Neural cell (in vitro differentiated cells): ENCODE results near the gene SLC4A4. TPM values are rescaled to one million over a fixed set of nuclear protein-coding genes. Genes with fewer than 3 reads are reported as not detected.

ENCODE experiments used
- H2AFZ ChIP-seq: fragments of 200-600, 300-800 bp; sonication (generic), shearing (Covaris generic); 2 replicates; pipeline ENCODE4 v1.6.0; 2014; ENCODE audit warnings: low read depth, mild to moderate bottlenecking, antibody characterized with exemption, low read length, moderate library complexity
- H3F3A ChIP-seq: fragments of 200-600 bp; shearing (Covaris generic); 2 replicates; pipeline ENCODE4 v1.6.1; 2016; ENCODE audit warnings: mild to moderate bottlenecking, moderate library complexity, mixed read lengths, antibody characterized with exemption, low read length; ENCODE audit not compliant: insufficient read depth, poor library complexity, severe bottlenecking
- H3K27ac ChIP-seq: fragments of 200-600, 300-800 bp; sonication (generic), shearing (Covaris generic); 2 replicates; pipeline ENCODE4 v1.5.1; 2014; ENCODE audit warnings: mild to moderate bottlenecking, low read length, moderate library complexity
- H3K27me3 ChIP-seq: fragments of 300-800, 200-600 bp; sonication (generic), shearing (Covaris generic); 2 replicates; pipeline ENCODE4 v1.6.0; 2014; ENCODE audit warnings: mild to moderate bottlenecking, low read depth, low read length, moderate library complexity; ENCODE audit not compliant: insufficient read depth
- H3K36me3 ChIP-seq: fragments of 300-800, 200-600 bp; sonication (generic), shearing (Covaris generic); 2 replicates; pipeline ENCODE4 v1.5.1; 2014; ENCODE audit warnings: mild to moderate bottlenecking, antibody characterized with exemption, low read length, moderate library complexity; ENCODE audit not compliant: insufficient read depth
- H3K4me2 ChIP-seq: fragments of 300-800, 200-600 bp; sonication (generic), shearing (Covaris generic); 2 replicates; pipeline ENCODE4 v1.6.0; 2014; ENCODE audit warnings: mild to moderate bottlenecking, low read length
- H3K4me3 ChIP-seq: fragments of 300-800, 200-600 bp; sonication (generic), shearing (Covaris generic); 2 replicates; pipeline ENCODE4 v1.5.1; 2014; ENCODE audit warnings: mild to moderate bottlenecking, low read length, moderate library complexity
- H3K79me2 ChIP-seq: fragments of 200-600 bp; shearing (Covaris generic); replicated peaks from 2 replicates; pipeline ENCODE4 v1.6.0; 2014; ENCODE audit warnings: mild to moderate bottlenecking, low read length, moderate library complexity; ENCODE audit not compliant: insufficient read depth
- H3K9ac ChIP-seq: fragments of 300-800, 200-600 bp; sonication (generic), shearing (Covaris generic); 2 replicates; pipeline ENCODE4 v1.6.1; 2016; ENCODE audit warnings: mild to moderate bottlenecking, low read length, mixed read lengths
- H3K9me2 ChIP-seq: fragments of 200-600 bp; shearing (Covaris generic); 2 replicates; pipeline ENCODE4 v1.6.1; 2016; ENCODE audit warnings: mild to moderate bottlenecking, low read length, mixed read lengths; ENCODE audit not compliant: insufficient read depth
- H3K9me3 ChIP-seq: fragments of 200-600, 300-800 bp; sonication (generic), shearing (Covaris generic); 2 replicates; pipeline ENCODE4 v1.6.1; 2016; ENCODE audit warnings: mild to moderate bottlenecking, mixed run types, low read length, moderate library complexity, mixed read lengths
- H4K20me1 ChIP-seq: fragments of 200-600 bp; shearing (Covaris generic); 2 replicates; pipeline ENCODE4 v1.6.1; 2016; ENCODE audit warnings: mild to moderate bottlenecking, mixed run types; ENCODE audit not compliant: insufficient read depth
- EP300 ChIP-seq: fragments of 450-650 bp; conservative IDR thresholded peaks from 2 replicates; pipeline ENCODE4 v1.6.1; 2014; ENCODE audit warnings: antibody characterized with exemption, mild to moderate bottlenecking, moderate library complexity; ENCODE audit not compliant: poor library complexity, severe bottlenecking
- EZH2 ChIP-seq: fragments of 200-600, 300-800 bp; shearing (Covaris generic), sonication (generic); IDR thresholded peaks from 2 replicates; pipeline ENCODE4 v1.6.1; 2014; ENCODE audit warnings: antibody characterized with exemption, low read length, borderline replicate concordance, mild to moderate bottlenecking; ENCODE audit not compliant: insufficient read depth, poor library complexity, severe bottlenecking
- MXI1 ChIP-seq: fragments of 450-650 bp; conservative IDR thresholded peaks from 2 replicates; pipeline ENCODE4 v1.6.1; 2014; ENCODE audit warnings: antibody characterized with exemption, mild to moderate bottlenecking; ENCODE audit not compliant: poor library complexity, severe bottlenecking
- POLR2AphosphoS5 ChIP-seq: IDR thresholded peaks from 2 replicates; pipeline ENCODE4 v1.6.1; 2012
- RAD21 ChIP-seq: fragments of 450-650 bp; conservative IDR thresholded peaks from 2 replicates; pipeline ENCODE4 v1.6.1; 2014; ENCODE audit warnings: antibody characterized with exemption, mild to moderate bottlenecking, moderate library complexity
- REST ChIP-seq: IDR thresholded peaks from 2 replicates; pipeline ENCODE4 v1.6.1; 2012; ENCODE audit warnings: borderline replicate concordance
- SMC3 ChIP-seq: fragments of 450-650 bp; conservative IDR thresholded peaks from 2 replicates; pipeline ENCODE4 v1.6.1; 2014; ENCODE audit warnings: antibody characterized with exemption, mild to moderate bottlenecking, moderate library complexity; ENCODE audit not compliant: poor library complexity
- TAF1 ChIP-seq: IDR thresholded peaks from 2 replicates; pipeline ENCODE4 v1.6.1; 2012; ENCODE audit warnings: low read depth
- polyA plus RNA-seq: library from polyadenylated mRNA; depleted of rRNA; stranded (reverse); fragments of >200 nt; gene quantifications from 2 replicates; pipeline ENCODE4 v1.2.3, GENCODE V29; 2014
- TF ChIP-seq, protein P1 (sequence below): fragments of 450-650 bp; IDR thresholded peaks from 2 replicates; pipeline ENCODE4 v1.5.1; 2014; ENCODE audit warnings: antibody characterized with exemption, mild to moderate bottlenecking, moderate library complexity; ENCODE audit not compliant: poor library complexity, severe bottlenecking

SLC4A4 gene
- polyA plus RNA-seq, 1 donor from 2014 or later, result 9.2 TPM

- no peak overlapping the region for H2AFZ ChIP-seq
- no peaks in the 10 kb centered on the region for H3K9me3 ChIP-seq
- H3K4me2 ChIP-seq, result no peak overlapping the region
- no peak overlapping the region for H3K4me3 ChIP-seq
- H3K9me2 ChIP-seq, result no peaks in the 10 kb centered on the region
- H3K36me3 ChIP-seq, result no peaks in the 10 kb centered on the region
- no peaks in the 10 kb centered on the region for H4K20me1 ChIP-seq
- TF ChIP-seq, protein P1, sequence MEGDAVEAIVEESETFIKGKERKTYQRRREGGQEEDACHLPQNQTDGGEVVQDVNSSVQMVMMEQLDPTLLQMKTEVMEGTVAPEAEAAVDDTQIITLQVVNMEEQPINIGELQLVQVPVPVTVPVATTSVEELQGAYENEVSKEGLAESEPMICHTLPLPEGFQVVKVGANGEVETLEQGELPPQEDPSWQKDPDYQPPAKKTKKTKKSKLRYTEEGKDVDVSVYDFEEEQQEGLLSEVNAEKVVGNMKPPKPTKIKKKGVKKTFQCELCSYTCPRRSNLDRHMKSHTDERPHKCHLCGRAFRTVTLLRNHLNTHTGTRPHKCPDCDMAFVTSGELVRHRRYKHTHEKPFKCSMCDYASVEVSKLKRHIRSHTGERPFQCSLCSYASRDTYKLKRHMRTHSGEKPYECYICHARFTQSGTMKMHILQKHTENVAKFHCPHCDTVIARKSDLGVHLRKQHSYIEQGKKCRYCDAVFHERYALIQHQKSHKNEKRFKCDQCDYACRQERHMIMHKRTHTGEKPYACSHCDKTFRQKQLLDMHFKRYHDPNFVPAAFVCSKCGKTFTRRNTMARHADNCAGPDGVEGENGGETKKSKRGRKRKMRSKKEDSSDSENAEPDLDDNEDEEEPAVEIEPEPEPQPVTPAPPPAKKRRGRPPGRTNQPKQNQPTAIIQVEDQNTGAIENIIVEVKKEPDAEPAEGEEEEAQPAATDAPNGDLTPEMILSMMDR, result no peak
- no peak for TF ChIP-seq POLR2AphosphoS5
- no peak for TF ChIP-seq RAD21
- TF ChIP-seq EP300, result no peak
- no peak for TF ChIP-seq REST
- TF ChIP-seq SMC3, result no peak
- no peak for TF ChIP-seq TAF1
- no peak for TF ChIP-seq EZH2
- no peak for TF ChIP-seq MXI1
- H3F3A ChIP-seq, result no peaks in the 10 kb centered on the region
- H3K79me2 ChIP-seq, result no peaks in the 10 kb centered on the region
- no peaks in the 10 kb centered on the region for H3K27me3 ChIP-seq
- H3K9ac ChIP-seq, result no peak overlapping the region
- no peak overlapping the region for H3K27ac ChIP-seq
Measured at GRCh38 chr4:71494539-71494938, 155.7 kb downstream of the SLC4A4 start.

GRCh38 chr4:71495454-71495853, 156.6 kb downstream of the SLC4A4 start:
- no peaks in the 10 kb centered on the region for H4K20me1 ChIP-seq
- TF ChIP-seq MXI1 (no peak), EP300 (no peak), EZH2 (no peak), SMC3 (no peak), RAD21 (no peak), TAF1 (no peak), REST (no peak), POLR2AphosphoS5 (no peak)
- TF ChIP-seq, protein P1, result no peak
- no peak overlapping the region for H2AFZ ChIP-seq
- H3K4me2 ChIP-seq, result no peak overlapping the region
- H3K9me3 ChIP-seq, result no peaks in the 10 kb centered on the region
- H3K27me3 ChIP-seq, result no peaks in the 10 kb centered on the region
- no peak overlapping the region for H3K9ac ChIP-seq
- no peaks in the 10 kb centered on the region for H3K9me2 ChIP-seq
- no peak overlapping the region for H3K27ac ChIP-seq
- no peaks in the 10 kb centered on the region for H3F3A ChIP-seq
- no peaks in the 10 kb centered on the region for H3K36me3 ChIP-seq
- no peaks in the 10 kb centered on the region for H3K79me2 ChIP-seq
- no peak overlapping the region for H3K4me3 ChIP-seq
